Renal pelvis (tissue), 12 donors: ENCODE measurements around the gene MAML3. TPM values are rescaled to one million over a fixed set of nuclear protein-coding genes. Genes with fewer than 3 reads are reported as not detected.

Experiments
- DNase-seq: peaks from one replicate; pipeline ENCODE4 v3.0.0-alpha.2; 2013
- long read RNA-seq, 16 experiments: transcript quantifications; one replicate each; lab custom pipeline, GENCODE V29; 2026
- polyA plus RNA-seq, 3 donors: library from polyadenylated mRNA; unstranded; fragments of 120-200 nt; gene quantifications; one replicate each; pipeline ENCODE4 v1.2.1, GENCODE V29; 2013; ENCODE audit not compliant: insufficient read length in 3 of 3

Gene MAML3
- 10 to 100 TPM; 17.5 to 20.3 (median 17.6) TPM for polyA plus RNA-seq
- long read RNA-seq, donor 1, result 0 reads
- long read RNA-seq, donor 2, full-length matches to known transcripts, result 1 of 1 reads
- long read RNA-seq, donor 2, partial matches to known transcripts, result 0 of 1 reads
- long read RNA-seq, donor 2, other reads (novel, unspliced or antisense), result 0 of 1 reads
- long read RNA-seq, donor 3, partial matches to known transcripts, result 13 of 13 reads
- long read RNA-seq, donor 3, other reads (novel, unspliced or antisense), result 0 of 13 reads
- long read RNA-seq, donor 4, result 0 reads
- long read RNA-seq, donor 5, result 0 reads
- long read RNA-seq, donor 6, result 0 reads
- long read RNA-seq, donor 7, partial matches to known transcripts, result 5 of 5 reads
- long read RNA-seq, donor 7, other reads (novel, unspliced or antisense), result 0 of 5 reads
- long read RNA-seq, donor 8, result 0 reads
- long read RNA-seq, donor 9, partial matches to known transcripts, result 5 of 5 reads
- long read RNA-seq, donor 9, other reads (novel, unspliced or antisense), result 0 of 5 reads
- long read RNA-seq, donor 10, result 0 reads
- long read RNA-seq, donor 11, result 0 reads
- long read RNA-seq, donor 12, full-length matches to known transcripts, result 2 of 9 reads
- long read RNA-seq, donor 12, partial matches to known transcripts, result 7 of 9 reads
- long read RNA-seq, donor 12, other reads (novel, unspliced or antisense), result 0 of 9 reads
- long read RNA-seq, donor 13, result 0 reads
- long read RNA-seq, donor 14, partial matches to known transcripts, result 18 of 18 reads
- long read RNA-seq, donor 14, other reads (novel, unspliced or antisense), result 0 of 18 reads
- long read RNA-seq, donor 15, partial matches to known transcripts, result 5 of 5 reads
- long read RNA-seq, donor 15, other reads (novel, unspliced or antisense), result 0 of 5 reads
- long read RNA-seq, donor 16, partial matches to known transcripts, result 7 of 7 reads
- long read RNA-seq, donor 16, other reads (novel, unspliced or antisense), result 0 of 7 reads

DNA sequence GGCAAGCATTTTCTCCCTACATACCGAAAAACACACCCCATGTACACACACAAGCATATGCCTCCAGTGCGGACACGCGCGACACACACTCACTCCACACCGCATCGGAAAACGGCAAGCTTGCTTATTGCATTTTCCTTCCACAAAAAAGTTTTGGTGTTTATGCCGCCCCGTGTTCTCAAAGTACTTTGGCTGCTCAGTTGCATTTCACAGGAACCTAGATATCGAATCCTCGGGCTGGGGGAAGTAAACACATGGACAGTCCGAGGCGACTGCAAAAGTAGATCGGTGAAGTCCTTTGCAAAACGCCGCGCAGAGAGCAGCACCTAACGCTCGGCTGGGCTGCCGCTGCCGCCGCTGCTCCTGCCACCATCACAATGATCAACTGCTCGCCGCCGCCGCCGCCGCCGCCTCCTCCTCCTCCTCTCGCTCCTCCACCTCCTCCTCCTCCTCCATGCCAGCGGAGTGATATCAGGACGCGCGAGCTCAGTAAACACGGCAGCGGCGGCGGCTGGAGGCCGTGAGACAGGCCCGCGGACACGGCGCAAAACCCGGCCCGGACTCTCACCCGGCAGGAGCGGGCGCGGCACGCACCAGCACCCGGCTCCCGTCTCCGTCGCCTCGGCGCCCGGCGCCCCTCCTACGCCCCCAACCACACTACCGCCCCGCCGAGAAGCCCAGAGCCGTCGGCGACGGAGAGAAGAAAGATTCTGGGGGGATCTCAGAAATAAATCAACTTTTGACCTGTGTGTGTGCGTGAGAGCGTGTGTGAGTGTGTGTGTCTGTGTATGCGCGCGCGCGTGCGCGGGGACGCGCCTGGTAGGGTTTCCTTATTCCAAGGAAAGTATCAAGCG lies at the start of gene MAML3:
MAML3 (minus strand) TSS at position 467 of the 854 bp plus-strand sequence. CDS start 857 bp downstream, outside the sequence.
- peak; percentile 97 for DNase-seq

DNA sequence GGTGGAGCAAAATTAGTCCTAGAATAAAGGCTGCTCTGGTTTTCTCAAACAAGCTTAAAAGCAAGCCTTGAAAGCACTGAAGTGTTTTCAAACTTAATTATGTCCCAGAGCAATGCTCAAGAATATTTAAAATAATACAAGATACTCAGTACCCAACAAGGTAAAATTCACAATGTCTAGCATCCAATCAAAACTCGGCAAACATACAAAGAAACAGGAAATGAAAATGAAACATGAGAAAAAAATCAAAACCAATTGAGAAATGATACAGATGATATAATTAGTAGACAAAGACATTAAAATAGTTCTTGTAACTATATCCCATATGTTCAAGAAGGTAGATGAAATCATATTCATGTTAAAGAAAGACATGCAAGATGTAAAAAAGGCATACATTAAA lies 45.0 kb upstream of the MAML3 start:
- no peak for DNase-seq

DNA sequence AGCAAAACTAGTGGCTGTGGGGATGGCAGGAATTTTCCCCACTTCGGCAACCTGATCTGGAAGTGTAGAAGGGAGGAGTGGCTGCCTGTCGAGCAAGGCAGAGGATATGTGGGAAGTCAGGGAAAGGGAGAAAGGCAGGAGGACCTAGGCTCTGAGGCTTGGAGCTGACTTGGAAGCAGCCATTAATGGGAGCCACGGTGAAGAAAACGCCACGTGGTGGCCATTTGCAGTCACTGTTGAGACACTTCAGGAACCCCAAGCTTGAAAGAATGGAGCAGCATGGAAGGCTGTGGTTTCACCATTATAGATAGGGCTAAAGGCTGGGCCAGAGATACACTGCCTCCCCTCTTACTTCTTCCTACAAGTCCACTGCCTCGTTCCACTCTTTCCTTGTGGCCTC lies 41.8 kb upstream of the MAML3 start:
- DNase-seq, result no peak

DNA sequence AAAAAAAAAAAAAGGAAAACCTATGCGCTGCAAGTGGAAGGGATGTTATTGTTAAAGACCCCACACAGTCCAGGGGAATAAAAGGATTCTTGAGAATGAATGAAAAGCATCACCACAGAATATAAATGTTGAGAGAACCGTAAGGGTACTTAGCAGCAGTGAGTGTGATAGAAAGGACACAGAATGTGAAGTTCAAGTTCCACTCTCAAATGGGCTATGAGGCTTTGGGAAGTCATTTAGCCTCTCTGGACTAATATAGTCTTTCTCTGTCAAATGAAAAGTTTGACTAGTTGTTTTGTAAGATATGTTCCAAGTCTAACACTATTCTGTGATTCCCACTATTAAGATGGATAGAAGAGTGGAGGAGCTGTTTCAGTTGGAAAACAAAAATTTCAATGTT lies 35.8 kb upstream of the MAML3 start:
- DNase-seq, result no peak

DNA sequence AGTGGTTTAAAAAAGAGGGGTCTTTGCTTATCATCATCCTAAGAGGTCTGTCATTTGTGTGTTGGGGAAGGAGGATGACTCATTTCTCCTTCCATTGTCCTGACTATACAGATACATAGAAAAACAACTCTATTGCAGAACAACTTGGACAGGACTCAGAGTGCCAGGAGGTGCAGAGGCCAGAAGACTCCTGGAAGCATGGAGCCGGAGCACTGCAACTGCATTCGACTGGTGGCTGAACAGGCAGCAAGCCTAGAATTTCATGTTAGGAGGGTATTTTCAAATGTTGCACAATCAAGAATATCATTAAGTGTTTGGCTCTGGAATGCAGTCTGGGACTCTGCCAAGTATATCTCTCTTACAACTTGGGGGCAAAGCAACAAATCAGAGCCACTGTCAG lies 35.0 kb upstream of the MAML3 start:
- peak; percentile 8 for DNase-seq

DNA sequence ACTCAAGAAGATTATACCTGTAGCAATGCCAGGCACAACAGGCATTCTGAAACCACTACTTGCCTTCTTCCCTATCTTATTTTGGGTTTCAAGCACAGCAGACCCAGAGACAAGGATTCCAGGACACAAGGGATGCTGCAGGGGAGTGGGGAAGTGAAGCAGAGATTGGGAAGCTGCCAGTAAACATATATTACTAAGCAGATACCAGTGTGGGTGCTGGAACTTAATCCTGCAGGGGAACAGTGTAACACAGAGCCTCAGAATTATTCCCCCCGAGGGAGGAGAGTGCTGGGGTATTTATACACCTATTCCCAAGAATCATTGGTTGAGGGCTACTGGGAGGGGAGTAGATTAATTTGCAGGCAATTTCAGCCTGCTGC lies 33.3 kb upstream of the MAML3 start:
- no peak for DNase-seq

DNA sequence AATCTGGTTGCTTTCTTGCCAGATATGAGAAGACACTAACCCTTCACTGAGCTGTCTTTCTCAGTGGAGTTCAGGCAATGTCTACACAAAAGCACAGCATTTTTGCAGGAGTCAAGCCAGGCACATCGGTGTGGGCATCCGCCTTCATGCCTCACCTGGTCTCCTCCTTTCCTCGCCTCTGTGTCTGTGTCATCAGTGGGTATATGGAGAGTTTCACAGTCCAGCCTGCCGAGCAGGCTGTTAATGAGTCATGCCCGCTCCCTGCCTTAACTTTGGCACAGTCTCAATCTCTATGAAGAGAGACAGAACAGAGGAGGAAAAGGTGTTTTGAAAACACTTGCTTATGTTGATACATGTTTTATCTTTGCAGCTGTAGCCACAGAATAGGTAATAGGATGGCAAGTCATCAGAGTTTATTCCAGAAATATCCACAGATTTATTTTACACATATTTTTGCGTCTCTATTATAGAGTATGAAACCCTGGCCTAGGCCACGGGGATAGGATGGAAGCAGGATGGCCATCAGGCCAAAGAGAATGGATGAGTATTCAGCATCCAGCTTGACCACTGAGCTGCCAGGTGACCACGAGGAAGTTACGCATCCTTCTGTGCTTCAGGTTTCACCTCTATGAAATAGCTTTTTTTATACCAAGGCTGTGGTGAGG lies 32.8 kb upstream of the MAML3 start:
- DNase-seq, result no peak

DNA sequence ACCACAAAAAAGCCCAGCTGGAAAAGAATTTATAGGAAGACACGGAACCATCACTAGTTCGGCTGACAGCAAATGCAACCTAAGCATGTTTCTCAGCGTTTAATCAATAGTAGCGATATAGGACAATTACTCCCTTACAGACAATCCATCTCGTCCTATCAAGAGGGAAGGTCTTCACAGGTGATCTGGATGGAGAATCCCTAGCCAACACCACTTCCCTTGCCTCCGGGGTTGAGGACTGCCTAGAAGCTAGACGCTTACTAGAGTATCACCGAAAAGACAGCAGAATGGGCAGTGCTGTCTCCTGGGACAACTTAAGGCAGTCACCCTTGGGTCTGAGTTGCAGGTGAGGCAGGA lies 32.1 kb upstream of the MAML3 start:
- DNase-seq, result no peak

DNA sequence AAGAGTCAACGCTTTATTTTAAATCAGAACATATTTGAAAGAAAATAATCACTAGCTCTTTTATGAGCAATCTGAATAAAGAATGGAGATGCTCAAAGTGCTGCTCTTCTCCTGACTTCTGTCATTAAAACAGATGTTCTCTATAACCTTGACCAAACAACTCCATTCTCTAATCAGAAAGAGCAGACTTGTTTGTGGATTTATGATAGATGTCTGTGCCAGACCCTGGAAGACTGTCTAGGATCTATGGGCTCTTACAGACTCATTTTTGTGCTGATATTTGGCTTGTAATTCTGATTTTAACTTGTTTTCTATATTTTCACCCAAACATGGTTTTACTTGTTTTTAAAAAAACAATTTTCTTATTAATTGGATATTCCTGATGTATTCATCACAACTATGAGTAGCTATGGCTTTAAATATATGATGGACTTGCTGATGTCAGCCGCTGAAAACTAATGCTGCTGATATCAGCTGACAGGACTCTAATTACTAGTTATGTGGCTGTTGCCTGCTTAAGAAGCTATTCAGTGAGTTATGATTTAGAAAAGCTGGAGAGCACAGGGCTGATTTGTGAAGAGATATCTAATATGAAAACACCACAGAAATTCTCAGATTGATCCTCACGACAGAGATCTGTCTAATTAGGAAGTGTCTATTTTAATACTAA lies 31.6 kb upstream of the MAML3 start:
- DNase-seq, result no peak

DNA sequence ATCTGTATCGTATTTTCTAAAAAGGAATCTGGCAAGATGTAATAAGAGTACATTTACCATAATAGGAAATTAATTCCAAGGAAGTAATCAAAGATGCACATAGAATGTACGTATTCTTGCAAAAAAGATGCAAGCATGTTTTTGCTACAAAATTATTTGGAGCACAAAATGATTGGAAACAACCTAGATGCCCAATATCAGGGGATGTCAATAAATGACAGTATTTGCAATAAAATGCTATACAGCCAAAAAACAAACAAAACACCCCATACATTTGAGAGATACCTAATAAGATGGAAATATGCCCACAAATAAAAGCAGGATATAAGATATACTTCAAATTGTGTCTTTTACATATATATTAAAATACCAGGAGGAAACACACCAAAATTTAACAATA lies 29.3 kb upstream of the MAML3 start:
- no peak for DNase-seq

DNA sequence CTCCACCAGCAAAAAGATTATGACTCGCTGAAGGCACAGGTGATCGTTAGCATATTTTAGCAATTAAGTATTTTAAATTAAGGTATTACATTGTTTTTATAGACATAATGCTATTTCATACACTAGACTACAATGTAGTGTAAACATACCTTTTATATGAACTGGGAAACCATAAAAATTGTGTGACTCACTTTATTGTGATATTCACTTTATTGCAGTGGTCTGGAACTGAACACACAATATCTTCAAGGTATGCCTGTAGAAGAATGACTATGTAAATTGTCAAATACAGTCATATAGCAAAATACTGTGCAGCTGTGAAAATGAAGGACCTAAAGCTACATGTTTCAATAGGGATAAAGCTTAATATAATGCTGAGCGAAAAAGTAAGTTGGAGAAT lies 26.6 kb upstream of the MAML3 start:
- DNase-seq, result no peak

DNA sequence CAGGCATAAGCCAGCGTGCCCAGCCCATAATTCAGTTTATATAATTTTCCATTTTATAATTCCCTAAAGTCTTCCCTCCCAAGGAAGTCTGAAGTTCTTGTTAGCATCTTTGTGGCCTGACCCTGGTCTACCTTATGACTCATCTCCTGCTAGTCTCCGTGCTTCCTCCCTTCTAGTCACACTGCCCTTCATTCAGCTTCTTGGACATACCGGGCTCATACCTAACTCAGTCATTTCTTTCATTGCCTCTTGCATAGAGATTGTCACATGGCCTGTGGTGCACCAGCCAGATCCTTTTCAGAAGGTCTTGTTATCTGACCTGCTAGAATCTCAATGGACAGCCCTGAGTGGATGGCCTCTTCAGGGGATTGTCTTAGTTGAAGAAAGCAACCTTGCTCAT lies 22.8 kb upstream of the MAML3 start:
- DNase-seq, result no peak

DNA sequence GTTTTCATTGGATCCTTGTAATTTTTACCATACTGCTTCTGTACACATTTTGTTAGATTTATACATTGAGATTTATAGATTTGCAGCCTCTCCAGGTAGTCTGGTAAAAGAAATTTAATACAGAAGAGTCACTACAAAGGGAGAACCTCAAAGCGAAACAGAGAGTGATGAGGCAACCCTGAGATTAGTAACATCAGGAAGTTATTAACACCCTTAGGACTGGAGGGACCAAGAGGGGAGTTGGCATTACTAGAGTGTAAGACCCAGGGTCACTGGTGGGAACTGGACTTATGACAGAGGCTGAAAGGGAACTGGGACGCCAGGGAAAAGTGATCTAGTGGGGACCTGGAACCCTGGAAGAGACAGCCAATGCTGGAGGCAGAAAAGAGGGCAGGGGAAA lies 20.6 kb upstream of the MAML3 start:
- DNase-seq, result no peak

DNA sequence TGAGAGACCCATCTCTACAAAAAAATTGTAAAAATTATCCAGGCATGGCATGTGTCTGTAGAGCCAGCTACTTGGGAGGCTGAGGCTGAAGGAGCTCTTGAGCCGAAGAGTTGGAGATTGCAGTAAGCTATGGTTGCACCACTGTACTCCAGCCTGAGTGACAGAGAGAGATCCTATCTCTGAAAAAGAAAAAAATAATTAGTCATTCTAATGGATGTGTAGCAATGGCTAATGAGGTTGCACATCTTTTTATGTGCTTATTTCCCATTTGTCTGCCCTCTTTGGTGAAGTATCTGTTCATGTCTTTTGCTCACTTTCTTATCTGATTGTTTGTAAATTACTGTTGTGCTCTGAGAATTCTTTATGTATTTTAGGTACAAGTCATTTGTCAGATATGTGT lies 19.0 kb upstream of the MAML3 start:
- DNase-seq, result no peak

DNA sequence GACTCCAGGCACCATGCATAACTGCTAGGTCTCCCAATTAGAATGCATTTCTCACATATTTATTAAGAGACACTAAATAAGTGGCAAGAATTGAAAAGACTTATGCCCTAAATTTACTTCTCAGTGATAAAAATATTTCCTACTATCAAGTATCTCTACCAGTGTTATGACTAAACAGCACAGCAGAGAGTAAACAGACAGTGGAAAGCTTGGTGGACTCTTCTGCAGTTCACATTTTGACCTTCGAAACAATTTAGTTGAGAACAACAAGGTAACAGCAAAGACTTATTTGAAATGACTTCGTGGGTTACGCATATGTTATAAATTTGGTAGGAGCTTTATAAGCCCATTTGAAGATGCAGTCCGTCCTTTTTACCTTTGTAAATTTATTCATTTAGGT lies 16.3 kb upstream of the MAML3 start:
- DNase-seq, result no peak

DNA sequence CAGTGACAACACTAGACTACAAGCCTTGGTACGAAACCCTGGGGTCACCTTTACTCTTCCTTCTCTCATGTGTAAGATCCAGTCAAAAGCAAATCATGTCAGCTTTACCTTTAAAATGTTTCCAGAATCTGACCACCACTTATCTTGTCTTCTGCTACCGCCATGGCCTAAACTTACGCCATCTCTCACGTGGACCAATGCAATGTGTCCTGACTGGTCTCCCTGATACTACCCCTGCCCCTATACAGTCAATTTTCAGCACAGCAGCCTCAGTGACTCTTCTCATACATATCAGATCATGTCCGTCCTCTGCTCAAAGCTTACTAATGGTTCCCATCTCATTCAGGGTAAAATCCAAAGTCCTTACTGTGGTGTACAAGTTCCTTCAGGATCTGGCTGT lies 15.0 kb upstream of the MAML3 start:
- no peak for DNase-seq

DNA sequence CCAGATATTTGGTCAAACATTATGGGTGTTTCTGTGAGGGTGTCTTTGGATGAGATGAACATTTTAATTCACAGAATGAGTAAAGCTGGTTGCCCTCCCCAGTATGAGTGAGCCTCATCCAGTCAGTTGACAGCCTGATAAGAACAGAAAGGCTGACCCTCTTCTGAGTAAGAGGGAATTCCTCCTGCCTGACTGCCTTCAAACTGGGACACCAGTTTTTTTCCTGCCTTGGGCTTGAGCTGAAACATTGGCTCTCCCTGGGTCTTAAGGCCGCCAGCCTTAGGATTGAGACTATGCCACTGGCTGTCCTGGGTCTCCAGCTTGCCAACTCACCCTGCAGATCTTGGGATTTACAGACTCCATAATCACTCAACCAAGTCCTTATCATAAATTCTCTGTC lies 14.5 kb upstream of the MAML3 start:
- no peak for DNase-seq

DNA sequence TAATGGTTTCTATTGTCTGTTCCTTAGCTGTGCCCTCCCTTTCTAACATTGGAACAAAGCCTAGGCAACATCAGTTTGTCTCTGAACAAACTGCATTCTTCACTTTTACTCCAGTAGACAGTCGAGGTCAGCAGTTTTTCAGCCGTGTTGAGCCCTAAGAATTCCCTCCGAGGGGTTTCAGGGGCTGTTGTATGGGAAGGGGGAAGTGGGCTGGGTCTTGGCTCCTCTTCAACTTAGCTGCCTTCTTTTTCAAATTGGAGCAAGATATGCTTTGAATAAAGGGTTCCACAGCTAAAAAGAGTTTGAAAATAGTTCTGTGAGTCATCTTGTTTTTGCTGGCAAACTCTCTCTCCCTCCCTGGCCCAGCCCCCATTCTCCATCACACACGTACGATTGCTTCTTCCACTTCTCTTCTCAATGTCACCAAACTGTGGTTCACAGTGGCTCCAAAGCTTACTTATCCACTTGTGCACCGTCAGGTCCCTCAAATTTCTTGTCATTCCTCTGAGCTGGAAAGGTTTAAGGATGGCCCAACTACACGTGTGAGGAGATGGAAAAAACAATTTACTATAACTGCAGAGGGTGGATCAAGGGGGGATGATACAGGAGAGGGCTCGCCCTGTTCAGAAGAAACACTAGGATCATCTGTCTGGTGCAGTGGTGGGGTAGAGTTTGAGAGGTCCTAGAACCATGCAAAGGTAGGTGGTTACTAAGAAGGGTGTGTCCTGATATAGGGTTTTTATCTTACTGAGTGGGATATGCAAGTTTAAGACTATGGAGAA lies 9.2 kb upstream of the MAML3 start:
- DNase-seq, result no peak

DNA sequence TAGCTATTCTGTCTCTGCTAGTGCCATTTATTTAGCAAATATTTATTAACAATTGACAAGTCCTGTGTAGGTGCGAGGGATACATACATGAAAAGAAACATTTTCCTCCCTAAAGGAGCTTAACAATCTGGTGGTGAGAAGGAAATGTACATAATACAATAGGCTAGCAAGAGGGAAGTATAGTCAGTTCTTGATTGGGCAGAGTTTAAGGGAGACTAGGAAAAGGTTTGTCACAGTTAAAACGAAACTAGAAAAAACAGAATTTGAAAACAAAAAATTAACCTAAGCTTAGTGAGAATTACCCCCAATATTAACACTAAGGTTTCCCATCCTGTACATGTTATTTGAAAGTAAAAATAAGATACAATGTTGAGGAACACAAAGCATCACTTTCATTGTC lies 8.6 kb upstream of the MAML3 start:
- no peak for DNase-seq

DNA sequence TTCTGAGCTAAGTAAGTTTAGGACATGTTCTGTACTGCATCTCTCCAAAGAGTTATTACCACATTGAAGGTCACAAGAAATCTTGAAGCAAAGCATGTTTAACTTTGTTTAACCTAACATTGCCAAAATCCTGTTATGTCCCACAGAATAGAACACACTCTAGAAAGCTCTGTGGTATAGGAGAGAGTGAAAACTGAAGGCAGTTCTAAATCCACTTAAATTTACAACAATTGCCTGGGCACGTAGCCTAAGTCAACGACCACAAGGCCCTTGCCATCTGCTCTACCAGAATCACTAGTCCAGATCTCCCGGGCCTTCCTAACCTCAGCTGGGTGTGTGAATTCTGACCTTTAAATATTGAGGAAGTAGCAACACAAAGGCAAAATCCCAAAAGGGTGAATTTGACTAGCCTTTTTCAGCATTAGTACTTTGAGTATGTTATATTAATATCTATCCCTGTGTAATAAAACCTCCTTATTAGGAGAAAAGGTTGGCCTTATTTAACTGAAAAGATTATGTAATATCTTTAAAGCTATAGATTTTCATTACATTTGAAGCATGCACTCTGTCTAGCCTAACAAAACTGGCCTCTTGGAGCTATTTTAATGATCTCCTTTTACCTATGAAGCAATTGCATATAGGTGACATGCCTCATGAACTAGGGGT lies 4.5 kb upstream of the MAML3 start:
- peak; percentile 24 for DNase-seq
